MV-4-11 (cell line): Measurements from ENCODE around the gene NCAPH2.

Experiments
- DNase-seq: peaks from one replicate; lab custom pipeline; 2025; lab: John Stamatoyannopoulos, UW

NCAPH2 gene

DNA sequence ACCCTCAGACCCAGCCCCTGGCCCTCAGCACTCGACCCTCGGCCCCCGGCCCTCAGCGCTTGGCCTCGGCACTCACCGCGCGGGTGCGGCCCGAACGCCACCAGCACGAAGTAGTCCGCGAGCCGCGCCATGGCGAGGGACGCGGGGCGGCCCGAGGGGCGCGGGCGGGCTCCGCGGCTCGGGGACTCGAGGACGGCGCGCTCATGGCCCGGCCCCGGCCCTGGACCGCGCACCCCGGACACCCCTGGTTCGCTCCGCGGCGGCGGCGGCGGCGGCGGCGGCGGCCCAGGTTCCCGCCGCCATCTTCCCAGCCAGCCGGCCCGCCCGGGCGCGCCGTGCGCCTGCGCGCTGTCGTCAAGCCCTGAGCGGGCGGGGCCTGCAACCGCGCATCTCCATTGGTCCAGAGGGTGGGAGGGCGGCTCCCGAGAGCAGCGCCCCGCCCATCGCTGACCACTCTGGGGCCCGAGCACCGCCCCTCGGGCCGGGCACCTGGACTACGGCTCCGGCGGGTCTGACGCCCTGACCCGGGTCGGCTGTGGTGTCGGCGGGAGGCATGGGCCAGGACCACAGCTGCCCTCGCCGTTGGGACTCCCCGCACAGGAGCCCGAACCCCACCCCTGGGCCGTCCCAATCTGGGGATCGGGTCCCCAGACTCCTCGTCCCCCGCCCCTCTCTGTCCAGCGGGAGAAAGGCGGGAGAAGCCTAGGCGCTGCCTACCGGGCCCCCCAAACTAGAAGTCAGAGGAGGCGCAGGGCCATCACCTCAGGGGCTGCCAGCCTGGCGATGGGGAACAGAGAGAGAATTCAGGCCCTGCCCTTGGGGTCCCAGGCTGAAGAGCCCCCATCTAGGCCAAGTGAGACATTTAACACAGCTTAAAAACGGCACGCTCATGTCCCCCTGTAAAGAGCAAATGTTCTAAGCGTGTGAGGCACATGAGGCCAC lies 33.0 kb upstream of the NCAPH2 start, which contains the start of gene SBF1:
TSS of gene SBF1 (minus strand) at position 326 of the 942 bp plus-strand sequence. CDS start at position 131, 195 bp downstream.
- peak; percentile 75 for DNase-seq

DNA sequence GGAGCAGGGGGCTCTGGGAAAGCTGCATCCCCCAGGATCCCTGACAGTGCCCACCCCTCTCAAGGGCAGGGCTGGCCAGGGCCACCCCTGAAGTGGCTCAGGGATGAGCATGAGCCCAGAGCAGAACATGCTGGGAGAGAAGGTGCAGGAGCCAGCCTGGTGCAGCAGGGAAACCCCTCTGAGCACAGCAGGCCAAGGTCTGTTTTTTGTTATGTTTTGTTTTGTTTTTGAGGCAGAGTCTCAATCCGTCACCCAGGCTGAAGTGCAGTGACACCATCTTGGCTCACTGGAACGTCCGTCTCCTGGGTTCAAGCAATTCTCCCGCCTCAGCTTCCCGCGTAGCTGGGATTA lies 32.4 kb upstream of the NCAPH2 start:
- DNase-seq, result no peak

DNA sequence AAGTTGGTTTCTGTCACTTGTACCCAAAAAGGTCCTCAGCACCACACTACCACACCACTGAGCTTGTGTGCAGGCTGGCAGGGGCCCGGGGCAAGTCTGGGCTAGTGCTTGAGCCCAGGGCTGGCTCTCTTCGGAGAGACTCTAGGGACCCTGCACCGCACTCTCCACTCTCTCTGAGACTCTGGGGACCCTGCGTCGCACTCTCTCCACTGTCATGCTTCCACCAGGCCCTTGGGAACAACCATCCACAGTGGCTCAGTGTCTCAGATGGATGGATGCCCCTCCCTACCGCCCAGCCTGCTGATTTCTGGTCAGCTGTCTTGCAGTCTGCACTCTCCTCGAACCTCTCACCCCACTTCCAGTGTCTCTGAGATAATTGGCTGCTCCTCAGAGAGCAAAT lies 31.2 kb upstream of the NCAPH2 start:
- no peak for DNase-seq

DNA sequence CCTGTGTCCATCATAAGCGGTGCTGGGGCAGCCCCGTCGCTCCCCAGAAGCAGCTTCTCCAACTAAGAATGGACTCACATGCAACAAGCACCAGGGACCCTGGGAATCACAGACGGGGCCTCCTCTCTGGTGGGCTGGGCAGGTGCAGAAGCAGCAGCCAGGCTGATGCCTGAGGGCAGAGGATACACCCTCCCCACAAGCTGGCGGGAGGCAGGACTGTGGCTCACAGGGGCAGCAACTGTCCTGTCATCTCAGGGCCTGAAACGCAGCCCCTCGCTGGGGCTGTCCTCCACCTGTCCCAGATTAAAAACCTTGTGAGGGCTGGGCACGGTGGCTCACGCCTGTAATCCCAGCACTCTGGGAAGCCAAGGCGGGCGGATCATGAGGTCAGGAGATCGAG lies 30.1 kb upstream of the NCAPH2 start:
- no peak for DNase-seq

DNA sequence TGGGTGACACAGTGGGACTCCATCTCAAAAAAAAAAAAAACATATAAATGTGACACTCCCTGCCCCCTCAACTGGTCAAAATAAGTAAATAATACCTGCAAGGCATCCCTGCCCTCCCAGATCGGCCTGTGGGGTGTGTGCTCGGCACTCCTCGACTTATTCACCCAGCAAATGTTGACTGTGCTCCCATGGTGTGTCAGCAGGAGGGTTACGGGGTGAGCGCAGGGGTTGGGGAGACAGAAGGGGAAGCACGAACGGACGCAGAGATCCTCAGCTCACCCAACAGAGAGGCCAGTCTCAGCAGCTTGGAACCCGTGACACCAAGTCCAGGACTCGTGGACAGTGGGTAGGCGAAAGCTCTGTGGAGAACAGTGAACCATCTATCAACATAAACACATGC lies 28.3 kb upstream of the NCAPH2 start:
- no peak for DNase-seq

DNA sequence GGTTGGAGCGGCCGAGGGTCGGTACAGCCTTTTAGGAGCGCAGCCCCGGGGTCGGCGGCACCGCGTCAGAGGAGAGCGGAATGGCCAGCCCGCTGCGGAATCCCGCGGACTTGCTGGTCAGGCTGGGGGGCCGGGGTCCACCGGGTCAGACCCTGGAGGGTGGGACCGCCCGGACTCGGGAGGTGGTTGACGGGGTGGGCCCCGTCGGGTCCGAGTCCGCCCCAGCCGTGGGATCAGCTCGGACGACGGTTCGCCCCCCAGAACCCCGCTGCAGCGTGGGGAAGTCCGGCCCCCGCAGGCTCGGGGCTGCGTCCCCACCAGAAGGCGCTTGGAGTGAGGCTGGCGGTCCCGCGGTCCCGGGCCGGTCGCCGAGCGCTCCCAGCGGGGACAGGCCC lies 27.0 kb upstream of the NCAPH2 start:
- no peak for DNase-seq

DNA sequence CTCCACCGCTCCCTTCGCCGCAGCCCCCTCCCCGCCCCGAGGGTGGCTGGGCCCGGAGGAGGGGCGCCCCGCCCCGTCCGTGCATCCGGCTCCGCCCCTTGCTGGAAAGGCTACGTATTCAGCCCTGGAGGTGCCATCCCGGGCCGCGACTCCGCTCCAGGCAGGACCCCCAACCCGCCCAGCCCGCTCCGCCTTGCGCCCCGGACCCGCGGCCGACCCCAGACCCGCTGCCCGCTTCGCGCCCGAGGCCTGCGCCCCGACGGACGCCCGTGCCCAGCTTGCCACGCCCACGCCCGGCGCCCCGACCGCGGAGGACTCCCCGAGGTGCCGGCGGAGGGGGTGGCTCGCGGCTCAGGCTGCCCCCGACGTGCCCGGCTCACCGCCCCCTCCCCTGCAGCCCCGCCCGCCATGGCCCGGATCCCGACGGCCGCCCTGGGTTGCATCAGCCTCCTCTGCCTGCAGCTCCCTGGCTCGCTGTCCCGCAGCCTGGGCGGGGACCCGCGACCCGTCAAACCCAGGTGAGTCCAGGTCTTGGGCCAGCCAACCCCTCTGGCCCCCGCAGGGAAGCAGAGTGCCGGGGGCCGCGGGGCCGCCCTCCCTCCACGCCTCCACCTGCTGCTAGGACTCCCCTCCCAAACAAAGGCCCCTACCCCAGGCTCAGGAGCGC lies 26.5 kb upstream of the NCAPH2 start, which contains the start of gene ADM2:
TSS of gene ADM2 (plus strand) at position 104 of the 667 bp plus-strand sequence. CDS start at position 409, 305 bp downstream.
- DNase-seq, result no peak

DNA sequence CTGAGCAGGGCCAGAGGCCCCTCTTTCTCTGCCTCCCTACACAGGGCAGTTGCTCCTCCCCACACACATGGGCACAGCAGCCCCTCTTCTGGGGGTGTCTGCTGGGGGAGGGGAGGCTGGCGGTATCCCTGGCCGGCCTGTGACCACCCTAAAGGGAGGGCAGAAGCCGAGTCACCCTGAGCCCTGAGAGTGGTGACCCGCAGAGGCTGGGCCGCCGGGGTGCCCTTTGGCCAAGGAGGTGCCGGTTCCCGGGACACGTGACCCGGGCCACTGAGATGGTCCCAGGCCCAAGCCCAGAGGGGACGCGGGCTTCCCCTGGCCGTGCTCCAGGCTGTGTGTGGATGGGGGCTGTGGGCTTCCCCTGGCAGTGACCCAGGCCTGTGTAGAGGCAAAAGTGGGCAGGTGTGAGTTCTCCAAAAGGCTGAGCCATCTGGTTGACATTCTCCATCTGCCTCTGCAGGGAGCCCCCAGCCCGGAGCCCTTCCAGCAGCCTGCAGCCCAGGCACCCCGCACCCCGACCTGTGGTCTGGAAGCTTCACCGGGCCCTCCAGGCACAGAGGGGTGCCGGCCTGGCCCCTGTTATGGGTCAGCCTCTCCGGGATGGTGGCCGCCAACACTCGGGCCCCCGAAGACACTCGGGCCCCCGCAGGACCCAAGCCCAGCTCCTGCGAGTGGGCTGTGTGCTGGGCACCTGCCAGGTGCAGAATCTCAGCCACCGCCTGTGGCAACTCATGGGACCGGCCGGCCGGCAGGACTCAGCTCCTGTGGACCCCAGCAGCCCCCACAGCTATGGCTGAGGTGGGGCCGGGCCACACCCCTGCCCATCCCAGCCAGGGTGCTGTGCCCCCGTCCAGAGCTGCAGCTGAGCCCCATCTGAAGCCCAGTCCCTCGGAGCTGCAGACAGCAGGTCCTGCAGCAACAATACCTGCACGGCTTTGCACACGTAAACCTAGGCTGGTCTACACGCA lies 25.6 kb upstream of the NCAPH2 start:
- DNase-seq, result no peak

DNA sequence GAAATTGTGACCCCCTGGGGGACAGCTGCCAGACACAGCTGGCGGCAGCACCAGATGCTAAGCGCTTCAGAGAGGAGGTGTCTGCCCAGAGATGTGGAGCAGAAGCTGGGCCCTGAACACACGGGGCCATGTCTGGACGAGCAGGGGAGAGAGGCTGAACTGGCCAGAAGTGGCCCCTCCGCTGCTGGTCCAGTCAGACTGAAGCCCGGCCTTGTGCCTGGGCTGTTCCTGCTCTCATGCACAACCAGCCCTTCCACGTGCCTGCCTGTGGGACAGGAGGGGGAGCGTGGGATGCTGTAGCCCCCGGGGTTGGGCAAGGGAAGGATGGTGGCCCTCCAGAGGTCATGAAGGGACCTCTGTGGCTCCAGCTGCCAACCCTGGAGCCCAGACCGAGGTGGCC lies 24.9 kb upstream of the NCAPH2 start:
- no peak for DNase-seq

DNA sequence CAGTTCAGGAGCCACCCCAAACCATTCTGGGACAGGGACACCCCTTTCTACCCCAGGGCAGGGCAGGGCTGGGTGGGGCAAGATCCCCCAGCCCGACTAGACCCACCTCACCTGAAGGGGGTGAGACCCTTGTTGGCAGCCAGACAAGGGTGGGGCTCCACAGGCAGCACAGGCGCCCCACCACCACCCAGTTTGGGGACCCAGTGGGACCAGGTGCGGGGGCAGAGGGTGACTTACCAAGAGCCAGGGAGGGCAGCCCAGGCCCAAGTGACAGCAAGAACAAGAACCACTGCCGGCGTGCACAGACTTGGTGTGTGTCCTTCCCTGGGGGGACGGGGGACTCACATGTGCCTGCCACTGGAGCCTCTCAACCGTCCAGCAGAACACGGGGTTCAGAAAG lies 24.5 kb upstream of the NCAPH2 start:
- DNase-seq, result no peak

DNA sequence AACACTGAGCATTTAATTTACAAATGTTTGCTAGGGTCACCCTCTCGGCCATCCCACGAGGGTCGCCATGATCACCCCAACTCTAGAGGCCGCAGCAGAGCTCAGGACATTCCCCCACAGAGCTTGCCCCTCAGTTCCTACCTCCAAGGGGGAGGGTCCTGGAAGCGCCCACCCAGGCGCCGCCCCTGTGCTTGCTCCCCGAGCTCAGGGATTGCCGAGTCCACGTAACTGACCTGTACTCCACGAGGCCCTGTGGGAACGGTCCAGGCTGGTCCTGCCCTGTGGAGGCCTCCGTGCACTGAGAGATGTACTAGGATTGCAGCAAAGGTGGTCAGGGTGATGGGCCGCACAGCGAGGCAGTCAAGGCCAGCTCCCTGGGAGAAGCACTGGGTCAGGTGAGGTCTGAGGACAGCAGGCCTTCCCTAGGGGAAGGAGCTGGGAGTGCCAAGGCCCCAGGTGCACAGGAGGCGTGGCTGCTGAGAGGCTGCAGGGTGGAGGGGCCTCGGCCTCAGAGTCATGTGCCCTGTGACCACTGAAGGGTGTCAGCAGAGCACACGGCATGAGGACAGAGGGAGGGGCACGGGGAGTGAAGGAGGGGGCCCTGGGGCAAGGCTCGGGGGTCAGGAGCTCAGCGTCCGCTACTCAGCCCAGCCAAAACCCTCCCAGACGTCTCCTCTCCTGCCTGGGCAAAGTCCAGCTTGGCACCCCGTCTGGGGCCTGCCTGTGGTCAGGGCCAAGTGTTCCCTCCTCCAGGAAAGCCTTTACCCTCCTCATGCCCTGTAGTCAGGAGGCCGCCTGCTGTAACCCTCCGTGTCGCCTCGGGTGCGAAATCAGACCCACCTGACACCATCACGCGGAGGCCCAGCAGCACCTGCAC lies 23.8 kb upstream of the NCAPH2 start:
- no peak for DNase-seq

DNA sequence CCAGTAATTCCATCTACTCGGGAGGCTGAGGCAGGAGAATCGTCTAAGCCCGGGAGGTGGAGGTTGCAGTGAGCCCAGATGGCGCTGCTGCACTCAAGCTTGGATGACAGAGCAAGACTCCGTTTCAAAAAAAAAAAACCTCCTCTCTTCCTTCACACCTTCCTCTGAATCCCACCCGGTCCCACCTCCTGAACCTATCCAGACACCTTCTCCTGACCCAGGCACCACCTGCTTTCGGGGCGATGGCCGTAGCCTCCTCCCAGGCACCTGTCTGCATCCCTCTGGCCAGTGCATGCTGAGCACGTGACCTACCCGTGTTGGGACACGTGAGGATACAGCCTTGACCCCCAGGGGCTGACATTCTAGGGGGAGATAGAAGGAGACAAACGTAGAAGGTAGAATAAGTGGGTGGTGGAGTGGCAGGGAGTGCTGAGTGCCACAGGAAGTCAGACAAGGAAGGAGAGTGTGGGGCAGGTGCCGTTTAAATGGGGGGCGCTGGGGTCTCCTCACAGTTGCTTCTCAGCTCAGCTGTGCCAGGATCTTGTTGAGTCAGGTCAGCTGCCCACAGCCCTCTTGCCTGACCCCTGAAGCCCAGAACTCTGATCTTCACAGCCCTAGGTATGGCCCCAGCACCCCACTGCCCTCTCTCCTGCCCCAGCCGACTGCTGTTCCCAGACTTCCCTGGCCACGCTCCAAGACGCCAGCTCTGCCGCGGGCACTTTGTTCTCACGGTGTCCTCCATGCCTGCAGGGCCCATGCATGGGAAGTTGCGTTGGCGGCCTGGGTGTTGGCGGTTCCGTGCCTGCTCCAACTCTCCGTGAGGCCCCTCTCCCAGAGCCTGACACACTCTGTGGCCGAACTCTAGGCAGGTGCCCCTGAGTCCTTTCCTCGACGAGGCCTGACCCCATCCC lies 22.5 kb upstream of the NCAPH2 start:
- no peak for DNase-seq

DNA sequence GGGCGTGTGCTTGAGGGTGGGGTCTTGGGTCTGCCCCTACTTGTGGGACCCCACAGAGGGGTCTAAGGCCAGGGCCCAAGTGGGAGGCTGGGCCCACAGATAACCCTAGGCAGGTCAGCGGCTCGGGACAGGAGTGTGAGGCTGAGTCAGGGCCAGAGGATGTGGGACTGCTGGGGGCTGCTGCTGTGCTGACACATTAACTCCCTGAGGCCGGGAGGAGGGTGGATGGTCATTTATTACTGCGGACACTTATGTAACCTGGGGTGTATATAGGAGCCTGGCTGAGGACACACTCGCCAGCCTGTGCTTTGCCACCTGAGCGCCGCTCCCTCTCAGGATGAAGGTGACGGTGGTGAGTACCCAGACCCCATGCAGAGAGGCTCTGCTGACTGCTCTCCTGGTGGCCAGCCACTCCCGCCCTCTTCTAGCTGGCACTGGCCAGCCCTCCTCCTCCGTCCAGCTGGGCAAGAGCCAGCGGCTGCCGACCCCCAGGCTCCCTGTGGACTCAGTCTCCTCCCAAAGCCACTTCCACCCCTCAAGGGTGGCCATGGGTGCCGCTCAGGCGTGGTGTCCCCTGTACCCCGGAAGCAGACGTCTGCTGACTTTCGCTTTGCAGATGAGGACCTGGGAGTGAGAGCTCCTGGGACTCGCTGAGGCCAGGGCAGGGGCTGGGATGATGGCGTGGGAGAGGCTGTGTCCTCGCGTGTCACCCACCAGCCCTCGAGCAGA lies 21.3 kb upstream of the NCAPH2 start, which contains the start of gene MIOX:
TSS of gene MIOX (plus strand) at position 299 of the 729 bp plus-strand sequence. CDS start at position 338, 39 bp downstream.
- DNase-seq, result no peak

DNA sequence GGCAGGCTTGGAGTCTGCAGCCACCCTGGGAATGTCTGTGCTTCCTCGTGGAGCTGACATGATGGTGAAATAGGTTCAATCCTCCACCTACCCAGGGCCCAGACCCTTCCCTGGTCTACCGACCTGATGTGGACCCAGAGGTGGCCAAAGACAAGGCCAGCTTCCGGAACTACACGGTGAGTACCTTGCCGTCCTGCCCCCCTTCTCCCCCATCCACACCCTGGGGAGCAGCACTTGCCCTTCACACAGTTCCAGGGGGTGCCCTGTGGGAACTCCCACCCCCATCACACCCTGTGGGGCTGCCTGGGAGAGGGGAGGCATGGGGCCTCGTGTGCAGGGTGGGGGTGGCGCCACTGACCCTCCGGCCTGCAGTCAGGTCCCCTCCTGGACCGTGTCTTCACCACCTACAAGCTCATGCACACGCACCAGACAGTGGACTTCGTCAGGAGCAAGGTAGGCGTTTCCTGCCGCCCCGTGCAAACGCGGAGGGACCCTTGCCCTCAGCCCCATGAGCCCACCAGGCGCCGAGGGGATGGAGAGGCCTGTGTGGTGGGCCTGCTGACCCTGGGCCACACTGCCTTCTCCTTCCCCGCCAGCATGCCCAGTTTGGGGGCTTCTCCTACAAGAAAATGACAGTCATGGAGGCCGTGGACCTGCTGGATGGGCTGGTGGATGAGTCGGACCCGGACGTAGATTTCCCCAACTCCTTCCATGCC lies 20.6 kb upstream of the NCAPH2 start:
- DNase-seq, result no peak

DNA sequence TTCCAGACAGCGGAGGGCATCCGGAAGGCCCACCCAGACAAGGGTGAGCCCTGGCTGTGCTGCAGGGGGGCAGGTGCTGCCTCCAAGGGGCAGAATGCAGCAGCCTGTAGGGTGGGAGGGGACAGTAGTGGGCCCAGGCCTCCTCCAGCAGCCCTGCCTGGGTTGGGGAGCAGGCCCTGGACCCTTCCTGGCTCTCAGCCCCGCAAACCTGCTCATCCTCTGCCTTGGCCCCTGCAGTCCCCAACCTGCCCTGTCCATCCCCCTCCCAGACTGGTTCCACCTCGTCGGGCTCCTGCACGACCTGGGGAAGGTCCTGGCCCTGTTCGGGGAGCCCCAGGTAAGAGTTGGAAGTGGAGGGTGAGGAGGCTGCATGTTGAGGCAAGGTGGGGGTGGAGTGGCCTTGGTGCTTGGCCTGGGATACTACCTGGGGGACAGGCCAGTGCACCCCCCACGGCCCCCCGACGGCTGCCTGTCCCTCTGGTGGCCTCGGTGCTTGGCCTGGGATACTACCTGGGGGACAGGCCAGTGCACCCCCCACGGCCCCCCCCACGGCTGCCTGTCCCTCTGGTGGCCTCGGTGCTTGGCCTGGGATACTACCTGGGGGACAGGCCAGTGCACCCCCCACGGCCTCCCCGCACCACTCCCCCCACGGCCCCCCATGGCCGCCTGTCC lies 19.9 kb upstream of the NCAPH2 start:
- no peak for DNase-seq

DNA sequence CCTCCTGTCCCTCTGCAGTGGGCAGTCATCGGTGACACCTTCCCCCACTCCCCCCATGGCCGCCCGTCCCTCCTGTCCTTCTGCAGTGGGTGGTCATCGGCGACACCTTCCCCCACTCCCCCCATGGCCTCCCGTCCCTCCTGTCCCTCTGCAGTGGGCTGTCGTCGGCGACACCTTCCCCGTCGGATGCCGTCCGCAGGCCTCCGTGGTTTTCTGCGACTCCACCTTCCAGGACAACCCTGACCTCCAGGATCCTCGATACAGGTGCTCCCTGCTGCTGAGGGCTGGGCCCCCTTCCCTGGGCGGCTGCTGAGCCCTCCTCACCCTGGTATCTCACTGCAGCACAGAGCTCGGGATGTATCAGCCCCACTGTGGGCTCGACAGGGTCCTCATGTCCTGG lies 19.1 kb upstream of the NCAPH2 start:
- DNase-seq, result no peak

DNA sequence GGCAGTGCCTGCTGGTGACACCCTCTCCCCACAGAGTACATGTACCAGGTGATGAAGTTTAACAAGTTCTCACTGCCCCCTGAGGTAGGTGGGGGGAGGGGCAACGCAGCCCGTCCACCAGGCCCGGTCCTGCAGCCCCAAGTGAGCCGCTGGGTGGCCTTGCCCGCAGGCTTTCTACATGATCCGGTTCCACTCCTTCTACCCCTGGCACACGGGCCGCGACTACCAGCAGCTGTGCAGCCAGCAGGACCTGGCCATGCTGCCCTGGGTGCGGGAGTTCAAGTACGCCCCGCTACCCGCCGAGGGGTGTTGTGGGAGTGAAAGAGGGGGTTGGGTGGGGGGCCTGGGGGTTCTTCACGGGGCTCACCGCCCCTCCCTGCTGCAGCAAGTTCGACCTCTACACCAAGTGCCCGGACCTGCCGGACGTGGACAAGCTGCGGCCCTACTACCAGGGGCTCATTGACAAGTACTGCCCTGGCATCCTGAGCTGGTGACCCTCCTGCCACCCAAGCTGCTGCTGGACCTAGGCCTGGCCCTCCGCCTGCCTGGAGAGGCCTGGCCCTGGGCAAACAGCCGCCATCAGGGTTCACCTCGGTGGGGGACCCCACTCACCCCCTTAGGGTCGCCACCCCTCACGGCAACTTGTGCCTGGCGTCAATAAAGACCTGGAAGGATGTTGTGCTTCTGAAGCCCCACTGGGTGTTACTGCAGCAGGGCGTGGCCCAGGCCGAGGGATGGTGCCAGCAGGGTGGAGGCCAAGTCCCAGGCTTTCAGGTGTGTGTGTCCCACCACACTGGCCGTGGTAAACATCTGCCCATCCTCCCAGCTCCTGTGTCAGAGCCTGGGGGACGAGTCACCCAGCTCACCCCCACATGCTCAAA lies 18.4 kb upstream of the NCAPH2 start:
- DNase-seq, result no peak
